ENCODE measurements around the gene GPR132. TPM values are rescaled to one million over a fixed set of nuclear protein-coding genes. Genes with fewer than 3 reads are reported as not detected.
"Not testable (repeated sequence)": the region's sequence is repeated elsewhere in the genome, so short reads cannot be mapped to it uniquely, and the experiment has no call there.

Gene GPR132
- total RNA-seq, 1 donor from 2014 or later = under 0.01 TPM

DNA sequence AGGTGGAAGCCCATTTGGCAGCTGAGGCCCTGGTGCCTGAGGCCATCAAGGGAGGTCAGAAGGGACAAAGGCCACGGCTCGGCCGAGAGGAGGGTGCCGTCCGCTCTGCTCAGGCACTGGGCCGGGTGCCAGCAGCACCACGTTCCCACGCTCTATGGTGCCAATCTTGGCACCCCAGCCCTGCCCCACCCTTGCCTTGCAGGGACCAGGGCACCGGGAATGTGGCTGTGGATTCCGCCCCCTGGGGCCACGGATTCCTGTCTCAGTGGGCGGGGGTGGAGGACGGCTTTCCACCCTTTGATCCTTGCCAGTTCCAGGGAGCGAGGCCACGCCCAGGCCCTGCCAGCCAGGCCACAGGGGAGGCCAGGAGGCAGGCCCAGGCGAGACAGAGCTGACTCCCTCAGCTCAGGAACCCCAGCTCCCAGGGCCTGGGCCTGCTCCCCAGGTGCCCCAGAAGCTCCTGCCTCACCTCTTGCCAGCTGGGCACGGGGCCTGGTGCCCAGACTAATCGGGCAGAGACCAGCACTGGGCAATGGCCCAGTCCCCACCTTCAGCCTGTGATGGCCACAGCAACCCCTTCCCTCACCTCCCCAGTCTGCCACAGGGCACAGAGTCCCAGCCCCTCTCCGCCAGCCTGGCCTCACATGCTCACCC is 26.4 kb upstream of the GPR132 start:
- peak in 1 of 2 donors; percentile 41 for DNase-seq (ENCODE audit: low read depth in 2 of 2)

DNA sequence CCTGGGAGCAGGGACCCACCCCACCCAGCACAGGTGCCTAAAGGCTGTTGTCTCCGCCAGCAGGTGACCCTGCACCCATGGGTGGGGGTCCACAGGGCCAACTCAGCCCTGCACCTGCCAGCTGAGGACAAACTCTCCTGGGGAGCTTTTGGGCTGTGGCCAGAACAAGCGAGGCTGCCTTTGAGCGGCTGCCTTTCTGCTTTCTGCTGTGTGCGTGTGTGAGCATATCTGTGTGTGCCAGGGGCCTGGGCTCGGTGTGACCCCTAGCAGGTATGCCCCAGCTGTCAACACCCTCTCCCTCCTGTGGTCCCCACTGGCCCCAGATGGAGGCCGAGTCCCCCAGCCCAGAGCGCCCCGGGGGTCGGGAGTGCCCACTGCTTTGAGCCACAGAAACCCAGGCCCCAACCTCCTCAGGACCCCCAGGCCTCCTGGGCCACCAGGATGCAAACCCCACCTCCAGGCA is 25.9 kb upstream of the GPR132 start:
- no peak for DNase-seq (ENCODE audit: low read depth in 2 of 2)

DNA sequence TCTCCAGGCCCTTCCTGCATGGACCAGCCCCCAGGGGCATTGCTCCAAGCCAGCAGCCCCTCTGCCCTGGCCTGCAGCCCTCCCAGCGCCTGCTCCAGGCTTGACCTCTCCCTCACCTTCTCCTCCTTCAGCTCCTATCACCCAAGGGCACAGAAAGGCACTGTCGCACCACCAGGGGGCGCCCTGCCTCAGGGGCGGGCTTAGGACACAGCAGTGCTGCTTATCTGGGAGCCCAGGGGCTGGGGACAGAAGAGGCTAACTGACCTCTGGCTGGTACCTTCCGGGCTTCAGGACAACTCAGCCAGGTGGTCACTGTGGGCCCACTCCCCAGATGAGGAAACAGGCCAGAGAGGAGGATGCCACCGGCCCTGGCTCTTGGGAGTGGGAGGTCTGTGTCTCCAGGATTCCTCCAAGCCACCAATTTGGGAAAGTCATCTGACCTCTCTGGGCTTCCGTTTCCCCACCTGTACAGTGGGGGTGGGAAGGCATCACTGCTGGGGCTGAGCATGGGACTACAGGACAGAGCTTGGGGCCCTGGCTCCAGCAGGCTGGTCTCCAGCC is 25.3 kb upstream of the GPR132 start:
- DNase-seq (ENCODE audit: low read depth in 2 of 2) = peak; percentile 48 to 80

DNA sequence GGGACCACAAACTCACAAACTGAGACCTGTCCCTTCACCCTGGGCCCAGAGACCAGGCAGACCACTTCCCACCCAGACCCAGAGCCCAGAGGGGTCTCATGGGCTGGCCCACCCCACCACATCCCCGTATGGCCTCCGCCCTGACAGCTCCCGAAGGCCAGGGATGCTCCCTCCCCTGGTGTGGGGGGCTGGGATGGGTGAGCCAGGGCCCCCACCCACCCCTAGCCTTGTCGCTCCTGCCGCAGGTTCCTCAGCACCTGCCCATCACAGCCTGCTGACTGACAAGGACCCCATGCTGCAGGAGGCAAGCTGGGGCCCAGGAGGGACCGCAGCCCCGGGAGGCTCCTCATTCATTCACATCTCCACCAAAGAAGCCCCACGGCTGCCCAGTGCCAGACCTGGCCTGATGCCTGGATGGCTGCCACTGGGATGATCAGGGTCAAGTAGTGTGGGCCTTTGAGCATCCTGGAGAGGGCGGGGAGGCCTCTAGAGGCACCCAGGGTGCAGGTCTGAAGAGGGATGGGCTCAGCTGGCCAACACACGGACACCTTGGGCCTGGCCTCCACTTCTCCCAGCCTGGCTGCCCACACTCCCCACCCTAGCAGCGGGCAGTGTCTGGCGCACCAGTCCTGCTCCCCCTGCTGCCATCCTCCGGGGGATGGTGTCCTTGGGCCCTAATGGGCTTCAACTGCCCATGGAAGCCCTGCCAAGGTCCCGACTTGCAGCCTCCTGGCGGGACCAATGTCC is 24.7 kb upstream of the GPR132 start:
- no peak for DNase-seq (ENCODE audit: low read depth in 2 of 2)

GRCh38 chr14:105088812-105089745 is 23.8 kb upstream of the GPR132 start:
- DNase-seq (ENCODE audit: low read depth in 2 of 2) = no peak

- peak in 1 of 2 donors; percentile 44 for DNase-seq (ENCODE audit: low read depth in 2 of 2)
Measured at GRCh38 chr14:105087963-105088811, 23.0 kb upstream of the GPR132 start.

GRCh38 chr14:105087308-105087962 is 22.2 kb upstream of the GPR132 start:
- DNase-seq (ENCODE audit: low read depth in 2 of 2) = no peak

DNA sequence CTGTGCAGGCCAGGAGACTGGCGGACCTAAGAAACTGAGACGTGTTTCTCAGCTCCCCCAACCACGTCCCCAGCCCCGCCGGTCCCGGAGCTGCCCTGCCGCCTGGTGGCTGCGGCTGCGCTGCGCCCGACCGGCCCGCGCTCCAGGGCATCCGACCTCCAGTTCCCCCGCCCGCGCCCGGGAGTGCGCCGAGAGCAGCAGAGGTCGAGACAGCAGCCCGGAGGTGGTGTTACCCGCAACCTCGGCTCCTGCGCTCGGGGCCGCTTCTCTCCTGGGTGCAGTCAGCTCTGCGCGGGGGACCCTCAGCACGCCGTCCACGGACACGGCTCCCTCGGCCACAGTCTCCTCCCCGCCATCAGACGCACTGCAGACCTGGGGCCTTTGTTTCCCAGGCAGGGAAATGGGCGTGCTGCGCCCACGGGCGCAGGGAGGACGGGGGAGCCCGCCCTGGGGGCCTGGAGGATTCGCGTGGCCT is 21.6 kb upstream of the GPR132 start:
- DNase-seq (ENCODE audit: low read depth in 2 of 2) = peak; percentile 17 to 74

- no peak for DNase-seq (ENCODE audit: low read depth in 2 of 2)
Measured at GRCh38 chr14:105085766-105086165, 20.5 kb upstream of the GPR132 start.

- no peak for DNase-seq (ENCODE audit: low read depth in 2 of 2)
Measured at GRCh38 chr14:105084741-105085571, 19.7 kb upstream of the GPR132 start.

DNA sequence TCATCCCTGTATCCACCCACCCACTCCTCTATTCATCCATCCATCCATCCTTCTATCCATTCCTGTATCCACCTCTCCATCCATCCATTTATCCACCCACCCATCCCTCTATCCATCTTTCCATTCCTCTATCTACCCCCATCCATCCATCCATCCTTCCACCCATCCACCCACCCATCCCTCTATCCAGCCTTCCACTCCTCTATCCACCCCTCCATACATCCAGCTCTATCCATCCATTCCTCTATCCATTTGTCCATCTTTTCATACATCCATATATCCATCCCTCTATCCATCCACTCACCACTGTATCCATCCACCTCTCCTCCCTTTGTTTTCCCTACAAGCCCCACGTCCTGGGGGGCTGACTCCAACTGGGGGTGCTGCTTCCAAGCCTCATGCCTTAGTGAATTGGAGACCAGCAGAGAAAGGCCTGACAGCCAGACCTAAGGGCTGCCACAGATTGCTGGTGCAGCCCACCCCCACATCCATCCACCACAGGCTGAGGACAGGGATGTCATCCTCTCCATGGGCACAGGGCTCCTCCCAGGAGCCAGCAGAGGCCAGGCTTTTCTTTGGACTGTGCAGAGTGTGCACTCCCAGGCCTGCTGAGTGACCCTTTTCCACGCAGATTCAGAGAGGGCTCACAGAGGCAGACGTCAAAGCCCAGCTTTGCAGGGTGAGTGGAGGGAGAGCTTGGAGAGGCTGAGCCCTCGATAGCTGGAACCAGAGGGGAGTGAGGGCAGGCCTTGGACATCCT is 18.9 kb upstream of the GPR132 start:
- no peak for DNase-seq (ENCODE audit: low read depth in 2 of 2)

DNA sequence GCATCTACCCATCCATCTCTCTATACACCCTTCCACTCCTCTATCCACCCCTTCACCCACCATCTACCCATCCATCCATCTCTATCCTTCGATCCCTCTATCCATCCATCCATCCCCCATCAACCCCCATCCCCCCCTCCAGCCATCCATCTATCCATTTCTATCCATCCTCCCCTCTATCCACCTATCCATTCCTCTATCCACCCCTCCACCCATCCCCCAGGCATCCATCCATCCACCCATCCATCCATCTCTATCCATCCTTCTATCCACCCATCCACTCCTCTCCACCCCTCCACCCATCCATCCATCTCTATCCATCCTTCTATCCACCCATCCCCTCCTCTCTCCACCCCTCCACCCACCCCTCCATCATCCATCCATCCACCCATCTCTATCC is 17.5 kb upstream of the GPR132 start:
- DNase-seq (ENCODE audit: low read depth in 2 of 2) = no peak

GRCh38 chr14:105081473-105081872 is 16.2 kb upstream of the GPR132 start:
- DNase-seq (ENCODE audit: low read depth in 2 of 2) = not testable (repeated sequence)

DNA sequence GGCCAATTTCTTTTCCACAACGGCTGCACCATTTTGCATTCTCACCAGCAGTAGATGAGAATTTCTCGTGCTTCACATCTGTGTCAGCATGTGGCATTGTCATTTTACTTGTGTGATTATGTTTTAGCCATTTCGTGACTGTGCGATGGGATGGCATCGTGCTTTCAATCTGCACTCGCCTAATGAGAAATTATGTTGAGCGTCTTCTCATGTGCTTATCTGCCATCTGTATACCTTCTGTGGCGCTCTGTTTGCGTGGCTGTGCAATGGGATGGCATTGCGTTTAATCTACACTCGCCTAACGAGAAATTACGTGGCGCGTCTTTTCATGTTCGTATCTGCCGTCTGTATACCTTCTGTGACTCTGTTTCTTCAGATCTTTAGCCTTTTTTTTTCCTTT is 14.9 kb upstream of the GPR132 start:
- DNase-seq (ENCODE audit: low read depth in 2 of 2) = no peak

DNA sequence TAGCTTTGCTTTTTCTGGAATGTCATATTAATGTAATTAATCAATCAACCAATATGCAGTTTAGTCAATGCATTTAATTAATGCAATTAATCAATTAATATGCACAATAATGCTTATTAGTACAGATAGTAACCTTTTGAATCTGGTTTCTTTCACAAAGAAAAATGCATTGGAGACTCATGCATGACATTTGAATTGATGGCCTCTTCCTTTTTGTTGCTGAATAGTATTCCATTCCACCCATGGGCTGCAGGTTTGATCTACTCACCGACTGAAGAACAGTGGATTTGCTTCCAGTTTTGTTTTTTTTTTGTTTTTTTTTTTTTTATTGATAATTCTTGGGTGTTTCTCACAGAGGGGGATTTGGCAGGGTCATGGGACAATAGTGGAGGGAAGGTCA is 13.1 kb upstream of the GPR132 start:
- DNase-seq (ENCODE audit: low read depth in 2 of 2) = no peak

DNA sequence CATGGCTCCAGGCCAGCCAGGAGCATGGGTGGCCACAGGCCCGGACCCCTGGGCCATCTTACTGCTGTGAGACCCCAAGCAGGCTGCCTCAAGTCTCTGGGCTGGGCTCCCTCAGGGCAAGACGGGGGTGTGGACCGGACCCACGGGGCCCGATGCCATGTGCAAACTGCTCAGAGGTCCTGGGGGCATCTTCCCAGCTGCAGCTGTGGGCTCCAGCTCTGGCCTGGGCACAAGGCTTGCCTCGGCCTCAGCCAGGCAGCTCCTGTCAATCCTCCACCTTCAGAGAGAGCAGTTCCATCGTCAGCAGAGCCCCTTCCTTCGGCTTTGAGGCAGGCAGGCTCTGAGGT is 12.4 kb upstream of the GPR132 start:
- no peak for DNase-seq (ENCODE audit: low read depth in 2 of 2)

GRCh38 chr14:105076805-105077648 is 11.8 kb upstream of the GPR132 start:
- no peak for DNase-seq (ENCODE audit: low read depth in 2 of 2)
